ENCODE results near the gene NEO1.

NEO1 gene

DNA sequence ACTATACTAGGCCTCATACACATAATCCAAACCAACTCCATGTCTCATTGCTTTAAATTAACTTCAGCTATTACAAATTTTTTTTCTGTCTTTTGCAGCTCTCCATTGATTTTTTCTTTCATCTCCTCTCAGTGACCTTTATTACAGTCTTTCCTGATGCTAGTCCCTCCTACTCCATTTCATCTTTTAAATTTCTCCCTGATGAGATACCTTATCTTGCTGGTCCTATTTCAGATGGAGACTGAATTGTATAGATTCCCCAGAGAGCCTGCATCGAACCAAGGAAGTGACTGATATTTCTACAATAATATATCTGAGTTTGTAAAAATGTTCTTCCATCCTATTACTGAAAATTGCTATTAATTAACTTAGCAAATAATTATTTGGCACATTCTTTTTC is 45.7 kb upstream of the NEO1 start:
- TF ChIP-seq SIN3A (IDR thresholded peaks at IDR 0.05; ENCODE audit: borderline replicate concordance, insufficient read depth, low read length) (no peak), FOXP2 (optimal IDR thresholded peaks at IDR 0.05; ENCODE audit: borderline replicate concordance, extremely low read depth, extremely low read length, insufficient read depth) (no peak), POLR2AphosphoS5 (IDR thresholded peaks at IDR 0.05; ENCODE audit: low read depth, low read length) (no peak), TAF1 (IDR thresholded peaks at IDR 0.05; ENCODE audit: borderline replicate concordance, insufficient read depth, low read length) (no peak)
- TF ChIP-seq, protein P1, sequence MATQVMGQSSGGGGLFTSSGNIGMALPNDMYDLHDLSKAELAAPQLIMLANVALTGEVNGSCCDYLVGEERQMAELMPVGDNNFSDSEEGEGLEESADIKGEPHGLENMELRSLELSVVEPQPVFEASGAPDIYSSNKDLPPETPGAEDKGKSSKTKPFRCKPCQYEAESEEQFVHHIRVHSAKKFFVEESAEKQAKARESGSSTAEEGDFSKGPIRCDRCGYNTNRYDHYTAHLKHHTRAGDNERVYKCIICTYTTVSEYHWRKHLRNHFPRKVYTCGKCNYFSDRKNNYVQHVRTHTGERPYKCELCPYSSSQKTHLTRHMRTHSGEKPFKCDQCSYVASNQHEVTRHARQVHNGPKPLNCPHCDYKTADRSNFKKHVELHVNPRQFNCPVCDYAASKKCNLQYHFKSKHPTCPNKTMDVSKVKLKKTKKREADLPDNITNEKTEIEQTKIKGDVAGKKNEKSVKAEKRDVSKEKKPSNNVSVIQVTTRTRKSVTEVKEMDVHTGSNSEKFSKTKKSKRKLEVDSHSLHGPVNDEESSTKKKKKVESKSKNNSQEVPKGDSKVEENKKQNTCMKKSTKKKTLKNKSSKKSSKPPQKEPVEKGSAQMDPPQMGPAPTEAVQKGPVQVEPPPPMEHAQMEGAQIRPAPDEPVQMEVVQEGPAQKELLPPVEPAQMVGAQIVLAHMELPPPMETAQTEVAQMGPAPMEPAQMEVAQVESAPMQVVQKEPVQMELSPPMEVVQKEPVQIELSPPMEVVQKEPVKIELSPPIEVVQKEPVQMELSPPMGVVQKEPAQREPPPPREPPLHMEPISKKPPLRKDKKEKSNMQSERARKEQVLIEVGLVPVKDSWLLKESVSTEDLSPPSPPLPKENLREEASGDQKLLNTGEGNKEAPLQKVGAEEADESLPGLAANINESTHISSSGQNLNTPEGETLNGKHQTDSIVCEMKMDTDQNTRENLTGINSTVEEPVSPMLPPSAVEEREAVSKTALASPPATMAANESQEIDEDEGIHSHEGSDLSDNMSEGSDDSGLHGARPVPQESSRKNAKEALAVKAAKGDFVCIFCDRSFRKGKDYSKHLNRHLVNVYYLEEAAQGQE (IDR thresholded peaks at IDR 0.05; ENCODE audit: insufficient read depth in 1 of 2, low read depth in 2 of 2, low read length in 2 of 2): no peak

DNA sequence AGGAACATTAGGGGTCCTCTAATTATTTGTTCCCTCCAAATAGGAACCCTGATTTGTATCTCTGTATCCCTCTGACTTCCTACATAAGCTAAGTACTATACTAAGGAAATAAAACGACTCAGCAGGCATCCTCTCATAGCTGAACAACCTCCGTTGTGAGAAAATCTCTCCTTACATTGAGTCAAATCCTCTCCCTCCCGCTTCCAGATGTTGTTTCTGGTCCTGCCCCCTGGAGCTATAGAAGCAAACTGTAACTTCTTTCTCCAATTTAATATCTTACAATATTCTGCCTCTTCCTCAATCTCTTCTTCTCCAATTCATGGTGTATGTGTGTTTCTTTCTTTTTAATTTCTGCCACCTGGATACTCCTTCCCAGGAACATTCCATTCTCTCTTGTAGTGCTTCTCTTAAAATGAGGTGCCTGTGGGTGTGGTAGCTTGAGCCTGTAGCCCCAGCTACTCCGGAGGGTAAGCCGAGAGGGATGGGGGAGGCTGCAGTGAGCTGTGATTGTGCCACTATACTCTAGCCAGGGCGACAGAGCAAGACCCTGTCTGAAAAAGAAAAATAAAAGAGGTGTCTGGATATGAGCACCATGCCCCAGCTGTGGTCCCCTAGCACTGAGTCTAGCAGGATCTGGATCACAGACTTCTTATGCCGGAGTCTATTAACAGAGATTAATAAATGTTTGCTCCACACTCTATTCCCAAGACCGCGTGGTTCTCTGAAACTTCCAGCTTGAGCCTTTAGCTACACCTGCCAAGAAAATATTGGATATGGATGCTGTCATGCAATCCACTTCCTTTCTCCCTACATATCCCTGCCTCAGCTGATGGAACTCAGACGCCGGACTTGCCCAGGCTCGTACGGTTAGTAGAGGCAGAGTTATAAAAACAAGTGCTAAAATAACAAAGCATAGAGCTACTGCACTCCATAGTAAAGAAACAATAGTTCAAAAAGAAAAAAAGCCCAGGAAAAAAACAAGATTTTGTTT is 42.9 kb upstream of the NEO1 start:
- TF ChIP-seq TAF1 (IDR thresholded peaks at IDR 0.05; ENCODE audit: borderline replicate concordance, insufficient read depth, low read length): no peak
- no peak for TF ChIP-seq POLR2AphosphoS5 (IDR thresholded peaks at IDR 0.05; ENCODE audit: low read depth, low read length)
- no peak for TF ChIP-seq SIN3A (IDR thresholded peaks at IDR 0.05; ENCODE audit: borderline replicate concordance, insufficient read depth, low read length)
- TF ChIP-seq, protein P1 (IDR thresholded peaks at IDR 0.05; ENCODE audit: insufficient read depth in 1 of 2, low read depth in 2 of 2, low read length in 2 of 2): no peak
- no peak for TF ChIP-seq FOXP2 (optimal IDR thresholded peaks at IDR 0.05; ENCODE audit: borderline replicate concordance, extremely low read depth, extremely low read length, insufficient read depth)

DNA sequence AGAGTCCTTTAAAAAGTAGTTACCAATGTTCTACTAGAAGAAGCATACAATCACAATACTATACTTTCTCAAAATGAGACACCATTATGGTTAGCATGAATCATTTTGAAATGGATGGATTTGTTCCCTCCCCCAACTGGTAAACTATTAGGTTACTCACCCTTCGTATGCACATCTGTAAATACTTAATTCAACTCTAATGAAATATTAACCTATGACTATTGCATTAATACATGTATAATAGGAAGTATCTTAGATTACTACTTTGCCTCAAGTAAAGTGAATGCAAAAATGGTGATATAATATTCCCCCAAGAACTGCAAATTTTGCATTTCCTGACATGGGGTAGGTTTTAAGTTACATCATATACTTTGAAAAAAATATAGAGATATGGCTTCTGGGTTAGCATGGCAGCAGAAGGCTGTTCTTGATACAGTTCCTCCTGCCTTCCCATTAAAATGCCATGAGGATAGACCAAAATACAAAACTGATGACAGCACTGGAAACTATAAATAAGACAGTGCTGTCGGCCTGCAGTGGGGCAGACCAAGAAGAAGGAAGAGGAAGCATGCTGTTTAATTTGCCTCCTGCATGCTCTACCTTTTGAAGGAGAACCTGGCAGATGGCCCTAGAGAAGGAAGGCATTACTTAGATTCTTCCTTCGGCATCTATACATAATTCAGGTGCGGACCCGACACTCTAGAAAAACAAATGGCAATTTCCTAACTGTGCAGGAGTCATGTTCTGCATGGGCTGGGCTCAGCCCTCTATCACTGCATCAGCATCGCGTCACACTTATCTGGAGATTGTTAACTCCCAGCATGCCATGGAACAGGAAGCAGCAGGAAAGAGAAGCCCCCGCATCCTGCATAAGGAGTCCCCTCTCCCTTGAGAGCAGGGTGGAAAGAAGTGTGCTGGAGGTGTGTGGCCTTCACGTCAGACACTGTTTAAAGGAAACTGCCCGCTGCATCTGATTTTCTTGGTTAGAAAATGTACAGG is 41.8 kb upstream of the NEO1 start:
- TF ChIP-seq FOXP2 (optimal IDR thresholded peaks at IDR 0.05; ENCODE audit: borderline replicate concordance, extremely low read depth, extremely low read length, insufficient read depth): no peak

DNA sequence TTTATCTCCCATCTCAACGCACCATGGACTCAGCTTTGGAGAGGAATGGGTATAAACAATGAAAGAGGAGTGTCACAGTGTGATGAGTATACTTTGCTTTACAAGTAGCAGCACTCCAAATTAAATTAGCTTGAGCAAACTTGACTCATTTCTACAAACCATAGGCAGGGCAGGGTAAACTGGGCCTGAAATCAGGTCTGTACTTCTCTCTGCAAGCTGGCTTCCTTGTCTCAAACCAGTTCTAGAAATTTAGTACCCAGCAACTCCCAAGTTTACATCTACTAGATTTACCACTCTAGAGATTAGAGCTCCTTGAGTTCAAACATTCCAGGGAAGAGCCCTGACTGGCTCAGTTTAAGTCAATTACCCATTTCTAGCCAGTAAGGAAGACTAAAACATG is 37.4 kb upstream of the NEO1 start:
- TF ChIP-seq SIN3A (IDR thresholded peaks at IDR 0.05; ENCODE audit: borderline replicate concordance, insufficient read depth, low read length): no peak
- no peak for TF ChIP-seq TAF1 (IDR thresholded peaks at IDR 0.05; ENCODE audit: borderline replicate concordance, insufficient read depth, low read length)
- TF ChIP-seq POLR2AphosphoS5 (IDR thresholded peaks at IDR 0.05; ENCODE audit: low read depth, low read length): no peak
- no peak for TF ChIP-seq FOXP2 (optimal IDR thresholded peaks at IDR 0.05; ENCODE audit: borderline replicate concordance, extremely low read depth, extremely low read length, insufficient read depth)
- TF ChIP-seq, protein P1 (IDR thresholded peaks at IDR 0.05; ENCODE audit: insufficient read depth in 1 of 2, low read depth in 2 of 2, low read length in 2 of 2): no peak

DNA sequence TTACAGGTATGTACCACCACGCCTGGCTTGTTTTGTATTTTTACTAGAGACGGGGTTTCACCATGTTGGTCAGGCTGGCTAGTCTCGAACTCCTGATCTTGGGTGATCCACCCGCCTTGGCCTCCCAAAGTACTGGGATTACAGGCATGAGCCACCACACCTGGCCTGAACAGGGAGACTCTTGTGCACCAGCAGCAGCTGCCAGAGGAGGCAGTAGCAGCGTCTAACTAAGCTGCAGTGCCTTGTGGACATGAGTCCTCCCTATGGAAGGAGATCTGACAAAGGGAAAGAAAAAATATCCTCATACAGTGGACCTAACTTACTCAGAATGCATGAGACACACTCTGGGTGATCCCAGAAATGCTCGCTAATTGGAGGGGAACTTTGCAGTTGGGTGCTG is 36.8 kb upstream of the NEO1 start:
- TF ChIP-seq, protein P1 (IDR thresholded peaks at IDR 0.05; ENCODE audit: insufficient read depth in 1 of 2, low read depth in 2 of 2, low read length in 2 of 2): no peak
- TF ChIP-seq SIN3A (IDR thresholded peaks at IDR 0.05; ENCODE audit: borderline replicate concordance, insufficient read depth, low read length) (no peak), FOXP2 (optimal IDR thresholded peaks at IDR 0.05; ENCODE audit: borderline replicate concordance, extremely low read depth, extremely low read length, insufficient read depth) (no peak), TAF1 (IDR thresholded peaks at IDR 0.05; ENCODE audit: borderline replicate concordance, insufficient read depth, low read length) (no peak), POLR2AphosphoS5 (IDR thresholded peaks at IDR 0.05; ENCODE audit: low read depth, low read length) (no peak)

Measured in PFSK-1 (cell line).